Gastrocnemius medialis (tissue), 4 donors: Measurements from ENCODE around the gene UBL7. TPM values are rescaled to one million over a fixed set of nuclear protein-coding genes. Genes with fewer than 3 reads are reported as not detected.

Experiments
- ATAC-seq, 2 donors: fragments of 150-250 bp; one replicate each; pipeline ENCODE4 v1.9.1; 2016
- DNase-seq, 2 donors: peaks; one replicate each; pipeline ENCODE4 v3.0.0-alpha.2; 2019
- H3K27ac ChIP-seq, 4 donors: fragments of 200-600 bp; sonication (generic); 1 replicate in 1 of 4; 2 replicates in 3 of 4; pipeline ENCODE4 v1.5.1; 2016 to 2018; ENCODE audit warnings: mild to moderate bottlenecking in 2 of 4, moderate library complexity in 1 of 4
- H3K27me3 ChIP-seq, 3 donors: fragments of 200-600 bp; sonication (generic) in 2 of 3; 1 replicate in 1 of 3; 2 replicates in 2 of 3; pipeline versions ENCODE4 v1.5.1 to v1.6.0; 2016 to 2019; ENCODE audit warnings: mild to moderate bottlenecking in 1 of 3, moderate library complexity in 1 of 3
- H3K36me3 ChIP-seq, 2 donors: fragments of 200-600 bp; sonication (generic) in 1 of 2; one replicate each; pipeline ENCODE4 v1.5.1; 2017 to 2018
- H3K4me1 ChIP-seq, 2 donors: fragments of 200-600 bp; sonication (generic) in 1 of 2; one replicate each; pipeline ENCODE4 v1.5.1; 2016 to 2017; ENCODE audit warnings: mild to moderate bottlenecking in 2 of 2
- H3K4me3 ChIP-seq, 4 donors: fragments of 200-600 bp; sonication (generic) in 3 of 4; 1 replicate in 1 of 4; 2 replicates in 3 of 4; pipeline ENCODE4 v1.5.1; 2016 to 2019; ENCODE audit warnings: mild to moderate bottlenecking in 2 of 4
- H3K9me3 ChIP-seq, 3 donors: fragments of 200-600 bp; sonication (generic) in 2 of 3; 1 replicate in 1 of 3; 2 replicates in 2 of 3; pipeline ENCODE4 v1.5.1; 2016 to 2019
- CTCF ChIP-seq, 5 experiments: fragments of 450-650 bp in 3 of 5; fragments of 200-600 bp in 2 of 5; sonication (generic) in 2 of 5; IDR thresholded peaks in 4 of 5; conservative IDR thresholded peaks in 1 of 5; 1 replicate in 4 of 5; 2 replicates in 1 of 5; pipeline ENCODE4 v1.5.1; 2016 to 2019; ENCODE audit warnings: antibody characterized with exemption in 5 of 5, mild to moderate bottlenecking in 3 of 5, moderate library complexity in 3 of 5
- POLR2A ChIP-seq, 2 donors: fragments of 450-650 bp; IDR thresholded peaks; one replicate each; pipeline ENCODE4 v1.6.1; 2017; ENCODE audit warnings: antibody characterized with exemption in 2 of 2, mild to moderate bottlenecking in 2 of 2, moderate library complexity in 2 of 2
- in situ Hi-C, 4 donors: fragments of 200-750 bp; cut with MboI; loops; one replicate each; pipeline versions ENCODE4 v1.15.0 to v1.8.0; 2017; ENCODE audit warnings: low sequenced_read_pairs in 4 of 4
- intact Hi-C: fragments of 100-400 bp; cut with DNase I; formaldehyde crosslinking; loops from one replicate; pipeline ENCODE4 v1.15.1; 2023; ENCODE audit warnings: low total_unique reads
- total RNA-seq, 4 donors: library from RNA; depleted of rRNA; stranded (reverse); fragments of >200 nt; gene quantifications; one replicate each; pipeline versions ENCODE4 v1.1.0 to v1.2.3, GENCODE V29; 2016

UBL7 gene
- total RNA-seq, 4 donors from 2014 or later = 66.4 to 139 (median 83.2) TPM

DNA sequence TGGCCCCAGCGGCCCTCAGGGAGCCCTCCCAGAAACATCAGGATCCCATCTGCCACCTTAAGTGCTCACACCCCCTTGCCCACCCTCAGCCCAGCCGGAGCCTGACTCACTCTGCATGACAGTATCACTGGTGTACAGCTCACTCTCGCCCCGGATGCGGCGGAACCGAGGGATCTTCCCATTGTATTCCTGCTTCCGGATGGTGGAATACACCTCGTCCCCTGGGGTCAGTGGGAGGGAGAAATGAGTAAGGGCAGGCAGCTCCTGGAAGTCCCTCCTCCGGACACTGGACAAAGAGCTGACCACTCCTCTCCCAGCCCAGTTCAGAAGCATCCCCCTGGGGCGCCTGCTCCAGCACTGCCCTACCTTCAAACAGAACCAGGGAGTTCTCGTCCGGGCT, 43.7 kb downstream of the UBL7 start:
- Histone ChIP-seq H3K27ac (no peak overlapping the region), H3K36me3 (no peaks in the 10 kb centered on the region), H3K27me3 (no peaks in the 10 kb centered on the region), H3K4me1 (peaks cover 14 to 21% of the 10 kb centered on the region in 2 donors), H3K9me3 (no peaks in the 10 kb centered on the region), H3K4me3 (no peak overlapping the region)
- no peak for TF ChIP-seq CTCF (IDR thresholded peaks at IDR 0.05 in 4 of 5, conservative IDR thresholded peaks at IDR 0.05 in 1 of 5)
- in situ Hi-C loops = no loop called here
- no peak for DNase-seq
- ATAC-seq = no peak
- intact Hi-C loops = no loop called here

DNA sequence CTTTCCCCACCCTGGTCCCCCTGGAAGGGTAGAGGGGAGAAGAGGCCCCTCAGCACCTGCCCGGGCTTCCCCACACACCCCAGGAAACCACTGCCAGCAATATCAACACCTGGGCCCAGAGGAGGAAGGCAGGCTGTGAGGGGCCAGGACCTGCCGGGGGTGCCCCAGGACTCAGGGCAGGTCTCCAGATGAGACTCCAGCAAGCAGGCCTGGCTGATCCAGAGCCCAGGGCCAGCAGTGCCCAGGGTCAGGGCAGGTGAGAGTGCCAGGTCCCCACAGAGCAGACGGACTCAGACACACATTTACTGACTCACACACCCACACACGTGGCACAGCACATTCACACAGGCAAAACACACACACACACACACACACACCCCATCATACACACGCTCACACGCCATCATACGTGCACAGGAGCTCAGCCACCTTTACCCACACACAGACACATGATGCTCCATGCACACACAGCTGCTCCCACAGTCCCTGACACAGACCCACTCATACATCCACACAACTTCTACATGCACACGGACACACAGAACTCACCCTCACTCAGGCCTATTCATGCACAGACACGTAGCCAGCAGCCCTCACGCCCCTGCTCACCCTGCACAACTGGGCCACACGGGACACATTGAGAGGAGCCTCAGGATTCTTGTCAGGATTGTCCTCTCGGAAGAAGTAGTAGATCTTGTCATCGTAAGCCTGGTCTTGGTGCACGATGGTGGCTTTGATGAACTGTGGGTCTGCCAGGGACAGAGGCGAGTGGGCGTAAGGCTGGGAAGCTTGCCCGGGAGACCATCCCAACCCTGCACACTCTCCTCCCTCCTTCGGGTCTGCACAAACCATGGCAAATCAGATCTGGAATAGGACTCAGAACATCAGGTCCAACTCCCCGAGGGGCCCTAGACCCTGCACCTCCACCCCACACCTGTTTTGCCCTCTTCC, 44.7 kb downstream of the UBL7 start:
- Histone ChIP-seq H3K27ac (no peak overlapping the region), H3K27me3 (no peaks in the 10 kb centered on the region), H3K4me1 (peaks cover 11 to 13% of the 10 kb centered on the region in 2 donors), H3K9me3 (no peaks in the 10 kb centered on the region), H3K36me3 (no peaks in the 10 kb centered on the region), H3K4me3 (no peak overlapping the region)
- no peak for DNase-seq
- no peak for TF ChIP-seq POLR2A (IDR thresholded peaks at IDR 0.05)
- no peak for TF ChIP-seq CTCF (IDR thresholded peaks at IDR 0.05 in 4 of 5, conservative IDR thresholded peaks at IDR 0.05 in 1 of 5)
- no peak for ATAC-seq
- intact Hi-C loops = no loop called here
- in situ Hi-C loops = no loop called here

DNA sequence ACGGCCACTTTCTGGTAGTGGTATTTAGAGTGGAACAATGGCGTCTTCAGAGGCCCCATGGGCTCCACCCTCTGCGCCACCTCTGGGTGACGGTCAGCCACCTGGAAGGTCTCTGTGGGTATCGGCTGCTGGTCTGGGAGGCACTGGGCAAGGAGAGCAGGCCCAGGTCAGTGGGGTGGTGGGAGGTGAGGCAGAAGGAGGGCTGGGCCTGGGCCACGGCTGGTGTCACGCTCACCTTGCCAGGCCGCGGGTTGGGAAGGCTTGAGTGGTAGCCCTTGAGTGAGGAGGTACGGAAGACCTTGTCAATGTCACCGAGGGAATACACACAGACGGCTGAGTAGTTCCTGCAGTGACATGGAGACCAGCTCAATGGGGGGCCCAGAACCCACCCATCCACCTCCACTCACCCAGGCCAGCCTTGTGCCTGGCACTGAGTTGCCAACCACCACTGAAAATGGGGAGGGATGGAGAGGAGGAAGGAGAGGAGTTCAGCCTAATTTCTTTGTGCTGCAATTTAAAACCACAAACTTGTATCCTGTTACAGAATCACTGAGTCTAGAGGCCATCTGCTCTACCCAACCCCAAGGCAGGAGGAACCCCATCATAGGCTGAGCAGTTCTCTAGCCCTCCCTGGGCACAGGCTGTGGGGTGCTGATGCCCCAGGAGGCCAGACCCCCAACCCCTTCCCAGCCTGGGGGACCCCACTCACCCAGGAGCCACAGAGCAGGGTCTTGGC, 46.2 kb downstream of the UBL7 start:
- in situ Hi-C loops (no loop called here), intact Hi-C loops (no loop called here)
- Histone ChIP-seq H3K27me3 (no peaks in the 10 kb centered on the region), H3K27ac (no peak overlapping the region), H3K9me3 (no peaks in the 10 kb centered on the region), H3K36me3 (no peaks in the 10 kb centered on the region), H3K4me3 (no peak overlapping the region), H3K4me1 (no peaks in the 10 kb centered on the region)
- TF ChIP-seq CTCF (IDR thresholded peaks at IDR 0.05 in 4 of 5, conservative IDR thresholded peaks at IDR 0.05 in 1 of 5) (no peak), POLR2A (IDR thresholded peaks at IDR 0.05) (no peak)
- ATAC-seq = no peak
- no peak for DNase-seq

DNA sequence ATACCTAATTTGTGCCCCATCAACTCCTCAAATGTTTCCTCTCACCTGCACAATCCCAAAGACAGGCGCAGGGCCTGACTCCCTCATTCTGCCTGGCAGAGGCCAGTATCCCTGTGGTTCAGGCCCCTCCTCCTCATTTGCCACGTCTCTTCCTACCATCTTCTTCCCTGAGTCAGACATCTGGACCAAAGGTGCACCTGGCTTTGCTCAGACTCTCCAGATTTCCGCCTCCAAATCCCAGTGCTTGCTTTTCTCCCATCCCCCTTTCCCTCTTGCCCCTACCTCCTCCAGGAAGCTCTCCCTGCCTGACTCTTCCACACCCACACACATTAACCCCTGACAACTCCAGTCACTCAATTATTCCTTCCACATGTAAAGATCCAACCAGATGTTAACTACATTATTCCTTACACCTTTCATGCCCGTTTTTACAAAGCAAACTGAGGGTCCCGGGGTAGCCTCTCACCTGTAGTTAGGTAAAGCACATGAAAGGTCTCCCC, 46.8 kb downstream of the UBL7 start:
- ATAC-seq (no peak), DNase-seq (no peak)
- no peak for TF ChIP-seq CTCF (IDR thresholded peaks at IDR 0.05 in 4 of 5, conservative IDR thresholded peaks at IDR 0.05 in 1 of 5)
- no peak for TF ChIP-seq POLR2A (IDR thresholded peaks at IDR 0.05)
- Histone ChIP-seq H3K4me3 (no peak overlapping the region), H3K27me3 (no peaks in the 10 kb centered on the region), H3K9me3 (no peaks in the 10 kb centered on the region), H3K36me3 (no peaks in the 10 kb centered on the region), H3K27ac (no peak overlapping the region), H3K4me1 (no peaks in the 10 kb centered on the region)
- intact Hi-C loops = no loop called here
- in situ Hi-C loops = no loop called here
